ENCODE measurements around the gene FETUB. TPM values are rescaled to one million over a fixed set of nuclear protein-coding genes. Genes with fewer than 3 reads are reported as not detected.

Gene FETUB
- 1 to 10 TPM in 1 of 8 experiments, under 1 TPM in 2, not detected in 5; 0.14 to 1.1 (median 0.14) TPM for total RNA-seq

- H3K4me1 ChIP-seq (replicated peaks in 1 of 2), result no peaks in the 10 kb centered on the region
- WGBS, 10 experiments, result 13 to 100% (median 80%) methylated on average over 1 of the region's 1 CpG; no CpG with 5 or more reads in 5 of the 10 experiments
- in situ Hi-C loops (cut with MboI; ENCODE audit: low pct_unique_long_range_greater_than_20kb in 2 of 9, low sequenced_read_pairs in 9 of 9, unreplicated experiment in 9 of 9), result no loop called here
- no peak within 1 kb of the TSS for H3K4me3 ChIP-seq
- ATAC-seq (replicated peaks in 6 of 8), result no peak
- no peak within 1 kb of the TSS for H3K27ac ChIP-seq
Measured at GRCh38 chr3:186639778-186640472, at the start of gene FETUB. Gene FETUB (plus strand): TSS chr3:186640399. CDS start chr3:186640461, 62 bp downstream.

- no peak for ATAC-seq (replicated peaks in 6 of 8)
- in situ Hi-C loops (cut with MboI; ENCODE audit: low pct_unique_long_range_greater_than_20kb in 2 of 9, low sequenced_read_pairs in 9 of 9, unreplicated experiment in 9 of 9), result loop anchor here in 1 of 9 experiments (25.0 kb wide), 1 partner anchor 197 kb away; the partner anchor contains the start of gene EIF4A2
- no peak overlapping the region for H3K27ac ChIP-seq
- no peak overlapping the region for H3K4me3 ChIP-seq
- WGBS, 10 experiments, result 20 to 93% (median 74%) methylated on average over 1 to 7 of the region's 7 CpGs
- H3K4me1 ChIP-seq (replicated peaks in 1 of 2), result no peaks in the 10 kb centered on the region
Measured at GRCh38 chr3:186590580-186591295, 49.5 kb upstream of the FETUB start.

GRCh38 chr3:186592682-186593081, 47.5 kb upstream of the FETUB start:
- Histone ChIP-seq H3K27ac (no peak overlapping the region), H3K4me1 (replicated peaks in 1 of 2) (no peaks in the 10 kb centered on the region), H3K4me3 (no peak overlapping the region)
- ATAC-seq (replicated peaks in 6 of 8), result no peak
- WGBS, 10 experiments, result 44 to 100% (median 92%) methylated on average over 1 to 4 of the region's 4 CpGs
- in situ Hi-C loops (cut with MboI; ENCODE audit: low pct_unique_long_range_greater_than_20kb in 2 of 9, low sequenced_read_pairs in 9 of 9, unreplicated experiment in 9 of 9), result loop anchor here in 1 of 9 experiments (25.0 kb wide), 1 partner anchor 195 kb away; the partner anchor contains the start of gene EIF4A2

- no peak overlapping the region for H3K4me3 ChIP-seq
- H3K27ac ChIP-seq, result no peak overlapping the region
- no peak for ATAC-seq (replicated peaks in 6 of 8)
- in situ Hi-C loops (cut with MboI; ENCODE audit: low pct_unique_long_range_greater_than_20kb in 2 of 9, low sequenced_read_pairs in 9 of 9, unreplicated experiment in 9 of 9), result loop anchor here in 1 of 9 experiments (25.0 kb wide), 1 partner anchor 193 kb away; the partner anchor contains the start of gene EIF4A2
- peaks cover 0 to 3% of the 10 kb centered on the region in 2 donors for H3K4me1 ChIP-seq (replicated peaks in 1 of 2)
- WGBS, 10 experiments, result 71 to 100% (median 95%) methylated on average over 2 to 3 of the region's 3 CpGs; no CpG with 5 or more reads in 2 of the 10 experiments
Measured at GRCh38 chr3:186593862-186594261, 46.3 kb upstream of the FETUB start.

- no peak for ATAC-seq (replicated peaks in 6 of 8)
- H3K4me1 ChIP-seq (replicated peaks in 1 of 2), result peaks cover 5 to 9% of the 10 kb centered on the region in 2 donors
- WGBS, 10 experiments, result 40 to 100% (median 83%) methylated on average over 1 to 6 of the region's 6 CpGs; no CpG with 5 or more reads in 1 of the 10 experiments
- H3K4me3 ChIP-seq, result no peak overlapping the region
- in situ Hi-C loops (cut with MboI; ENCODE audit: low pct_unique_long_range_greater_than_20kb in 2 of 9, low sequenced_read_pairs in 9 of 9, unreplicated experiment in 9 of 9), result loop anchor here in 1 of 9 experiments (25.0 kb wide), 1 partner anchor 193 kb away; the partner anchor contains the start of gene EIF4A2
- H3K27ac ChIP-seq, result no peak overlapping the region
Measured at GRCh38 chr3:186594591-186595113, 45.5 kb upstream of the FETUB start.

- Histone ChIP-seq H3K4me1 (replicated peaks in 1 of 2) (peaks cover 5 to 12% of the 10 kb centered on the region in 2 donors), H3K27ac (no peak overlapping the region), H3K4me3 (no peak overlapping the region)
- peak in 5 of 8 experiments; percentile 24 to 51 (median 37) for ATAC-seq (replicated peaks in 6 of 8)
- in situ Hi-C loops (cut with MboI; ENCODE audit: low pct_unique_long_range_greater_than_20kb in 2 of 9, low sequenced_read_pairs in 9 of 9, unreplicated experiment in 9 of 9), result loop anchor here in 1 of 9 experiments (25.0 kb wide), 1 partner anchor 191 kb away; the partner anchor contains the start of gene EIF4A2
- WGBS, 10 experiments, result 19 to 90% (median 66%) methylated on average over 2 to 11 of the region's 17 CpGs
Measured at GRCh38 chr3:186596568-186597287, 43.5 kb upstream of the FETUB start.

GRCh38 chr3:186598108-186598784, 42.0 kb upstream of the FETUB start:
- H3K4me3 ChIP-seq, result no peak overlapping the region
- peaks cover 5 to 12% of the 10 kb centered on the region in 2 donors for H3K4me1 ChIP-seq (replicated peaks in 1 of 2)
- 0 to 100% (median 83%) methylated on average over 1 to 5 of the region's 11 CpGs; no CpG with 5 or more reads in 3 of the 10 experiments for WGBS, 10 experiments
- no peak for ATAC-seq (replicated peaks in 6 of 8)
- in situ Hi-C loops (cut with MboI; ENCODE audit: low pct_unique_long_range_greater_than_20kb in 2 of 9, low sequenced_read_pairs in 9 of 9, unreplicated experiment in 9 of 9), result loop anchor here in 1 of 9 experiments (25.0 kb wide), 1 partner anchor 189 kb away; the partner anchor contains the start of gene EIF4A2
- no peak overlapping the region for H3K27ac ChIP-seq

- in situ Hi-C loops (cut with MboI; ENCODE audit: low pct_unique_long_range_greater_than_20kb in 2 of 9, low sequenced_read_pairs in 9 of 9, unreplicated experiment in 9 of 9), result loop anchor here in 1 of 9 experiments (25.0 kb wide), 1 partner anchor 189 kb away; the partner anchor contains the start of gene EIF4A2
- H3K27ac ChIP-seq, result no peak overlapping the region
- no peak for ATAC-seq (replicated peaks in 6 of 8)
- 0 to 86% (median 68%) methylated on average over 1 to 3 of the region's 4 CpGs; no CpG with 5 or more reads in 3 of the 10 experiments for WGBS, 10 experiments
- peaks cover 5 to 12% of the 10 kb centered on the region in 2 donors for H3K4me1 ChIP-seq (replicated peaks in 1 of 2)
- no peak overlapping the region for H3K4me3 ChIP-seq
Measured at GRCh38 chr3:186598794-186599141, 41.4 kb upstream of the FETUB start.

- Histone ChIP-seq H3K4me1 (replicated peaks in 1 of 2) (peaks cover 5 to 12% of the 10 kb centered on the region in 2 donors), H3K27ac (no peak overlapping the region), H3K4me3 (no peak overlapping the region)
- peak in 2 of 8 experiments; percentile 27 to 37 for ATAC-seq (replicated peaks in 6 of 8)
- 36 to 89% (median 55%) methylated on average over 1 to 7 of the region's 12 CpGs; no CpG with 5 or more reads in 1 of the 10 experiments for WGBS, 10 experiments
- in situ Hi-C loops (cut with MboI; ENCODE audit: low pct_unique_long_range_greater_than_20kb in 2 of 9, low sequenced_read_pairs in 9 of 9, unreplicated experiment in 9 of 9), result loop anchor here in 1 of 9 experiments (25.0 kb wide), 1 partner anchor 188 kb away; the partner anchor contains the start of gene EIF4A2
Measured at GRCh38 chr3:186599142-186599784, 40.9 kb upstream of the FETUB start.

GRCh38 chr3:186599785-186600166, 40.4 kb upstream of the FETUB start:
- 86 to 100% (median 100%) methylated on average over 1 to 2 of the region's 2 CpGs; no CpG with 5 or more reads in 5 of the 10 experiments for WGBS, 10 experiments
- in situ Hi-C loops (cut with MboI; ENCODE audit: low pct_unique_long_range_greater_than_20kb in 2 of 9, low sequenced_read_pairs in 9 of 9, unreplicated experiment in 9 of 9), result loop anchor here in 2 of 9 experiments (25.0 kb wide), 2 partner anchors 188 to 213 kb away; partner anchors contain the start of genes EIF4A2 (in 1 of the 2) and RFC4 (in 1 of the 2)

GRCh38 chr3:186600896-186601295, 39.3 kb upstream of the FETUB start:
- no peak overlapping the region for H3K4me3 ChIP-seq
- ATAC-seq (replicated peaks in 6 of 8), result no peak
- in situ Hi-C loops (cut with MboI; ENCODE audit: low pct_unique_long_range_greater_than_20kb in 2 of 9, low sequenced_read_pairs in 9 of 9, unreplicated experiment in 9 of 9), result loop anchor here in 1 of 9 experiments (25.0 kb wide), 1 partner anchor 211 kb away; the partner anchor contains the start of gene RFC4
- H3K27ac ChIP-seq, result no peak overlapping the region
- WGBS, 10 experiments, result 0 to 80% (median 61%) methylated on average over 2 of the region's 3 CpGs; no CpG with 5 or more reads in 3 of the 10 experiments
- peaks cover 5 to 12% of the 10 kb centered on the region in 2 donors for H3K4me1 ChIP-seq (replicated peaks in 1 of 2)

More at GRCh38 chr3:186599785-186600166, 40.4 kb upstream of the FETUB start:
- Histone ChIP-seq H3K4me3 (no peak overlapping the region), H3K4me1 (replicated peaks in 1 of 2) (peaks cover 5 to 12% of the 10 kb centered on the region in 2 donors), H3K27ac (no peak overlapping the region)
- no peak for ATAC-seq (replicated peaks in 6 of 8)
